ENCODE data around the gene ZNF410.

The ZNF410 gene

GRCh38 chr14:73843296-73843695, 43.4 kb upstream of the ZNF410 start:
- no peak overlapping the region for H2BK120ac ChIP-seq (ENCODE audit: low read depth, low read length)
- H4K91ac ChIP-seq (ENCODE audit: low read depth, low read length, poor library complexity): no peak overlapping the region
- H3K23ac ChIP-seq (ENCODE audit: low read depth, low read length, poor library complexity): no peak overlapping the region
- no peak overlapping the region for H3K9ac ChIP-seq (ENCODE audit: low read depth, low read length, poor library complexity)
- H3K18ac ChIP-seq (ENCODE audit: low read length): no peak overlapping the region
- H2BK15ac ChIP-seq (ENCODE audit: low read length): no peak overlapping the region
- H2BK5ac ChIP-seq (ENCODE audit: low read length): no peak overlapping the region
- no peak overlapping the region for H2BK12ac ChIP-seq (ENCODE audit: low read length)
- no peak overlapping the region for H3K14ac ChIP-seq (ENCODE audit: low read length)
- DNase-seq (ENCODE audit: low spot score): no peak
- H4K8ac ChIP-seq (ENCODE audit: low read depth, low read length): no peak overlapping the region
- H3K79me1 ChIP-seq (ENCODE audit: low read depth, low read length): no peaks in the 10 kb centered on the region
- no peak overlapping the region for H3K4me2 ChIP-seq (ENCODE audit: insufficient read depth, low read length, poor library complexity, severe bottlenecking)
- H3K27me3 ChIP-seq (ENCODE audit: control insufficient read depth in 3 of 3, insufficient read depth in 3 of 3, low read depth in 1 of 3, low read length in 3 of 3): peaks cover 0 to 3% (median 0%) of the 10 kb centered on the region in 3 experiments
- no peak overlapping the region for H3K4me3 ChIP-seq (ENCODE audit: low read length in 2 of 2)
- WGBS, 2 donors (ENCODE audit: extremely low coverage in 2 of 2, insufficient read length in 2 of 2, insufficient replicate concordance in 1 of 2): no CpG with 5 or more reads among the region's 2 CpGs
- H3K36me3 ChIP-seq (replicated peaks in 1 of 2; ENCODE audit: control insufficient read depth in 2 of 2, insufficient read depth in 2 of 2, low read length in 2 of 2): no peaks in the 10 kb centered on the region
- H3K4me1 ChIP-seq (ENCODE audit: control insufficient read depth in 2 of 2, insufficient read depth in 1 of 2, low read depth in 1 of 2, low read length in 2 of 2): no peaks in the 10 kb centered on the region
- no peak overlapping the region for H3K4ac ChIP-seq (ENCODE audit: low read length)
- no peak overlapping the region for H2AK5ac ChIP-seq (ENCODE audit: low read depth, low read length)
- no peaks in the 10 kb centered on the region for H3K9me3 ChIP-seq (replicated peaks in 1 of 2; ENCODE audit: control insufficient read depth in 2 of 2, insufficient read depth in 1 of 2, low read depth in 1 of 2, low read length in 2 of 2)
- no peak overlapping the region for H3K27ac ChIP-seq (replicated peaks; ENCODE audit: low read length)
- H2AFZ ChIP-seq (ENCODE audit: low read length): no peak overlapping the region

DNA sequence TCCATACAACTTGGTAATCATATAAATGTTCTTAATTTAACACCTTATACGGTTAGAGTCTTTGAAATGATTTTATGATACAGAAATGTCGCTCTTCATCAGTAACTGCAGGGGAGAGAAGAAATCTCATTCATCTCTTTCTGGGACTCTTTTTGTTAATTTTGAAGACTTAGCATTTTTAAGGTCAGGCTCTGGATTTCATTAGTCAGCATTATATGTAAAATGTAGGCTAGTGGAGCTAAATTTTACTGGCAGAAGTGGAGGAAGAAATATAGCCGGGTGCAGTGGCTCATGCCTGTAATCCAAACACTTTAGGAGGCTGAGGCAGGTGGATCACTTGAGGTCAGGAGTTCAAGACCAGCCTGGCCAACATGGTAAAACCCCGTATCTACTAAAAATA, 39.7 kb upstream of the ZNF410 start:
- Histone ChIP-seq H3K14ac (ENCODE audit: low read length) (no peak overlapping the region), H2AK5ac (ENCODE audit: low read depth, low read length) (no peak overlapping the region), H2BK15ac (ENCODE audit: low read length) (no peak overlapping the region), H2BK5ac (ENCODE audit: low read length) (no peak overlapping the region), H3K4me1 (ENCODE audit: control insufficient read depth in 2 of 2, insufficient read depth in 1 of 2, low read depth in 1 of 2, low read length in 2 of 2) (peaks cover 3% of the 10 kb centered on the region in 2 donors), H2BK12ac (ENCODE audit: low read length) (no peak overlapping the region), H3K27ac (replicated peaks; ENCODE audit: low read length) (no peak overlapping the region), H3K4ac (ENCODE audit: low read length) (no peak overlapping the region), H3K79me1 (ENCODE audit: low read depth, low read length) (no peaks in the 10 kb centered on the region), H4K91ac (ENCODE audit: low read depth, low read length, poor library complexity) (no peak overlapping the region), H3K9me3 (replicated peaks in 1 of 2; ENCODE audit: control insufficient read depth in 2 of 2, insufficient read depth in 1 of 2, low read depth in 1 of 2, low read length in 2 of 2) (no peaks in the 10 kb centered on the region), H3K4me2 (ENCODE audit: insufficient read depth, low read length, poor library complexity, severe bottlenecking) (no peak overlapping the region), H3K9ac (ENCODE audit: low read depth, low read length, poor library complexity) (no peak overlapping the region), H2BK120ac (ENCODE audit: low read depth, low read length) (no peak overlapping the region), H3K36me3 (replicated peaks in 1 of 2; ENCODE audit: control insufficient read depth in 2 of 2, insufficient read depth in 2 of 2, low read length in 2 of 2) (no peaks in the 10 kb centered on the region), H3K23ac (ENCODE audit: low read depth, low read length, poor library complexity) (no peak overlapping the region), H3K18ac (ENCODE audit: low read length) (no peak overlapping the region), H4K8ac (ENCODE audit: low read depth, low read length) (no peak overlapping the region), H2AFZ (ENCODE audit: low read length) (no peak overlapping the region), H3K27me3 (ENCODE audit: control insufficient read depth in 3 of 3, insufficient read depth in 3 of 3, low read depth in 1 of 3, low read length in 3 of 3) (no peaks in the 10 kb centered on the region), H3K4me3 (ENCODE audit: low read length in 2 of 2) (no peak overlapping the region)
- WGBS, 2 donors (ENCODE audit: extremely low coverage in 2 of 2, insufficient read length in 2 of 2, insufficient replicate concordance in 1 of 2): no CpG with 5 or more reads among the region's 4 CpGs
- no peak for DNase-seq (ENCODE audit: low spot score)

DNA sequence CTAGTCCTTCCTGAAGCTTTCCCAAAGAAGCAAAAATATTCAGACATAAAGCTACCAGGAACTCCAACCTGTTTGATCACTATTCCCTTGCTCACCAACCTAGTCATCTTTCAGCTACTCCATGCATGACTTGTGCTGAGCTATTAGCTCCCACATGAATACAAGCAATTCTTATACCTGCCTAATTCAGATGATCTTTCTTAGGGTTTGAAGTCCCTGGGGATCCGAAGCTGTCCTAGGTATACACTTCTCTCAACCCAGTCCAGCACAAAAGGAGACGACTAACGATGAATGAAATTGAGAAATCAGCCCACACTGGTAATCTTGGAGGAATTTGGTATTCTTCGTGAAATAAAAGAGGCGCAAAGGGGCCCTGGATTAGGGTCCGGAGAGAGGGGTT, 35.7 kb upstream of the ZNF410 start:
- WGBS, 2 donors (ENCODE audit: extremely low coverage in 2 of 2, insufficient read length in 2 of 2, insufficient replicate concordance in 1 of 2): no CpG with 5 or more reads among the region's 6 CpGs
- Histone ChIP-seq H2AK5ac (ENCODE audit: low read depth, low read length) (no peak overlapping the region), H3K4me2 (ENCODE audit: insufficient read depth, low read length, poor library complexity, severe bottlenecking) (peak overlapping the region; percentile 54), H4K8ac (ENCODE audit: low read depth, low read length) (no peak overlapping the region), H3K4me3 (ENCODE audit: low read length in 2 of 2) (peak overlapping the region; percentile 58 to 60), H3K23ac (ENCODE audit: low read depth, low read length, poor library complexity) (no peak overlapping the region), H3K9me3 (replicated peaks in 1 of 2; ENCODE audit: control insufficient read depth in 2 of 2, insufficient read depth in 1 of 2, low read depth in 1 of 2, low read length in 2 of 2) (no peaks in the 10 kb centered on the region), H3K18ac (ENCODE audit: low read length) (no peak overlapping the region), H3K27ac (replicated peaks; ENCODE audit: low read length) (peak overlapping the region; percentile 31), H3K36me3 (replicated peaks in 1 of 2; ENCODE audit: control insufficient read depth in 2 of 2, insufficient read depth in 2 of 2, low read length in 2 of 2) (no peaks in the 10 kb centered on the region), H2BK15ac (ENCODE audit: low read length) (no peak overlapping the region), H2BK120ac (ENCODE audit: low read depth, low read length) (no peak overlapping the region), H3K79me1 (ENCODE audit: low read depth, low read length) (peaks cover 2% of the 10 kb centered on the region), H4K91ac (ENCODE audit: low read depth, low read length, poor library complexity) (no peak overlapping the region), H3K4ac (ENCODE audit: low read length) (no peak overlapping the region), H3K4me1 (ENCODE audit: control insufficient read depth in 2 of 2, insufficient read depth in 1 of 2, low read depth in 1 of 2, low read length in 2 of 2) (peaks cover 3 to 5% of the 10 kb centered on the region in 2 donors), H3K14ac (ENCODE audit: low read length) (no peak overlapping the region), H3K9ac (ENCODE audit: low read depth, low read length, poor library complexity) (no peak overlapping the region), H2AFZ (ENCODE audit: low read length) (peak overlapping the region; percentile 89), H2BK5ac (ENCODE audit: low read length) (no peak overlapping the region), H2BK12ac (ENCODE audit: low read length) (no peak overlapping the region), H3K27me3 (ENCODE audit: control insufficient read depth in 3 of 3, insufficient read depth in 3 of 3, low read depth in 1 of 3, low read length in 3 of 3) (no peaks in the 10 kb centered on the region)
- DNase-seq (ENCODE audit: low spot score): no peak

DNA sequence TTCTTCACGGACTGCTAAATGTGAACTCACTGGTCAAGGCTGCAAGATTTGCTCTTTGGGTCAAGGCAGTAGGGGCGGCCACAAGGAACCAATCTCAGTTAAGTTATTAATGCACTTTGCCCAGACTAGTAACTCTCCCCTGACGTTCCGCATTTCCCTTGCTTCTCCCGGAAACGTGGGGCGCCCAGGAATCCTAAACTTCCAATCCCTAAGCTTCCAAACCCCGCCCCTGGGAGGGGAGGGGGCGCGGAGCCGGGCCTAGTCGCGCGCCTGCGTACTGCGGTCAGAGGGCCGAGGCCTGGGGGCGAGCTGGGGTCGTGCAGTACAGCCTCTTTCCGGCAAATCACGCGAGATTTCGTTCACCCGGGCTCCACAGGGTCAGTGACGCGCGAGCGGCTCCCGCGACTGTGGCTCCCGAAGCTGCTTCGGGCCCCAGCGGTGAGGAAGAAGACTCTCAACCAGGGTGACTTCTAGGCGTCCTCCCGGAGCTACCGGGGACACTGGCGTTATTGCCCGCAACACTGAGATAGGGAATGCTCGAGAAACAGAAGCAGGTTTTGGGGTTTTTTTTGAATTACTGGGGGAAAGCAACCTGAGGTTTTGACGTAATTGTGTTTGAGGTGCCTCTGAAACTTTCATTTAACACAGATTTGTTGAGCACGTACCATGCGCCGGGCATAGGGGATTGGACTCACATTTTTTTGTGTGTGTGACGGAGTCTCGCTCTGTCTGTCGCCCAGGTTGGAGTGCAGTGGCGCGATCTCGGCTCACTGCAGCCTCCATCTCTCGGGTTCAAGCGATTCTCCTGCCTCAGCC, 34.9 kb upstream of the ZNF410 start, which contains the start of gene PTGR2:
Gene PTGR2 (plus strand): TSS at position 265 of the 816 bp plus-strand sequence. CDS start 7,032 bp downstream, outside the sequence.
- H3K4ac ChIP-seq (ENCODE audit: low read length): no peak within 1 kb of the TSS
- H3K9me3 ChIP-seq (replicated peaks in 1 of 2; ENCODE audit: control insufficient read depth in 2 of 2, insufficient read depth in 1 of 2, low read depth in 1 of 2, low read length in 2 of 2): no peaks in the 10 kb centered on the region
- peak within 1 kb of the TSS; percentile 68 for H3K18ac ChIP-seq (ENCODE audit: low read length)
- H2BK15ac ChIP-seq (ENCODE audit: low read length): no peak within 1 kb of the TSS
- H2BK12ac ChIP-seq (ENCODE audit: low read length): no peak within 1 kb of the TSS
- no peak within 1 kb of the TSS for H2AK5ac ChIP-seq (ENCODE audit: low read depth, low read length)
- no peaks in the 10 kb centered on the region for H3K27me3 ChIP-seq (ENCODE audit: control insufficient read depth in 3 of 3, insufficient read depth in 3 of 3, low read depth in 1 of 3, low read length in 3 of 3)
- H3K27ac ChIP-seq (replicated peaks; ENCODE audit: low read length): peak within 1 kb of the TSS; percentile 45
- peak within 1 kb of the TSS; percentile 82 for H3K4me2 ChIP-seq (ENCODE audit: insufficient read depth, low read length, poor library complexity, severe bottlenecking)
- H3K79me1 ChIP-seq (ENCODE audit: low read depth, low read length): peaks cover 2% of the 10 kb centered on the region
- H2BK5ac ChIP-seq (ENCODE audit: low read length): no peak within 1 kb of the TSS
- H2BK120ac ChIP-seq (ENCODE audit: low read depth, low read length): no peak within 1 kb of the TSS
- peak within 1 kb of the TSS; percentile 89 for H2AFZ ChIP-seq (ENCODE audit: low read length)
- no CpG with 5 or more reads among the region's 51 CpGs for WGBS, 2 donors (ENCODE audit: extremely low coverage in 2 of 2, insufficient read length in 2 of 2, insufficient replicate concordance in 1 of 2)
- no peak within 1 kb of the TSS for H4K8ac ChIP-seq (ENCODE audit: low read depth, low read length)
- H3K4me1 ChIP-seq (ENCODE audit: control insufficient read depth in 2 of 2, insufficient read depth in 1 of 2, low read depth in 1 of 2, low read length in 2 of 2): peaks cover 3 to 5% of the 10 kb centered on the region in 2 donors
- H3K9ac ChIP-seq (ENCODE audit: low read depth, low read length, poor library complexity): peak within 1 kb of the TSS; percentile 94
- peak within 1 kb of the TSS; percentile 44 for H3K23ac ChIP-seq (ENCODE audit: low read depth, low read length, poor library complexity)
- H3K4me3 ChIP-seq (ENCODE audit: low read length in 2 of 2): peak within 1 kb of the TSS; percentile 58 to 89
- H3K36me3 ChIP-seq (replicated peaks in 1 of 2; ENCODE audit: control insufficient read depth in 2 of 2, insufficient read depth in 2 of 2, low read length in 2 of 2): no peaks in the 10 kb centered on the region
- H3K14ac ChIP-seq (ENCODE audit: low read length): no peak within 1 kb of the TSS
- no peak within 1 kb of the TSS for H4K91ac ChIP-seq (ENCODE audit: low read depth, low read length, poor library complexity)
- peak; percentile 97 for DNase-seq (ENCODE audit: low spot score)
